Body of pancreas (tissue), 4 donors: ENCODE results near the gene LOXL4. TPM values are rescaled to one million over a fixed set of nuclear protein-coding genes. Genes with fewer than 3 reads are reported as not detected.

ENCODE experiments used
- ATAC-seq: fragments of 150-250 bp; one replicate; pipeline ENCODE4 v1.9.1; 2016
- DNase-seq, 4 donors: peaks; one replicate each; pipeline ENCODE4 v3.0.0-alpha.2; 2019
- H3K27ac ChIP-seq, 4 donors: fragments of 200-600 bp; sonication (generic); 1 replicate in 3 of 4; 2 replicates in 1 of 4; pipeline versions ENCODE4 v1.5.1 to v1.6.1; 2016 to 2019; ENCODE audit warnings: mild to moderate bottlenecking in 1 of 4, mixed read lengths in 1 of 4, moderate library complexity in 1 of 4
- H3K27me3 ChIP-seq, 2 donors: fragments of 200-600 bp; sonication (generic); one replicate each; pipeline ENCODE4 v1.6.0; 2016; ENCODE audit warnings: mild to moderate bottlenecking in 1 of 2
- H3K36me3 ChIP-seq, 2 donors: fragments of 200-600 bp; sonication (generic); replicated peaks in 1 of 2; 2 replicates each; pipeline ENCODE4 v1.5.1; 2016; ENCODE audit warnings: low read depth in 2 of 2; ENCODE audit not compliant: insufficient read depth in 1 of 2
- H3K4me1 ChIP-seq: fragments of 200-600 bp; sonication (generic); one replicate; pipeline ENCODE4 v1.6.0; 2016
- H3K4me3 ChIP-seq, 2 donors: fragments of 200-600 bp; sonication (generic); 1 replicate in 1 of 2; 2 replicates in 1 of 2; pipeline ENCODE4 v1.5.1; 2016 to 2019
- H3K9me3 ChIP-seq, 3 donors: fragments of 200-600 bp; sonication (generic); 1 replicate in 2 of 3; 2 replicates in 1 of 3; pipeline ENCODE4 v1.5.1; 2016
- CTCF ChIP-seq, 7 experiments: fragments of 450-650 bp in 4 of 7; fragments of 200-600 bp in 3 of 7; sonication (generic) in 3 of 7; IDR thresholded peaks; one replicate each; pipeline ENCODE4 v1.5.1; 2016 to 2019; ENCODE audit warnings: antibody characterized with exemption in 7 of 7
- POLR2A ChIP-seq, 3 donors: fragments of 450-650 bp; IDR thresholded peaks; one replicate each; pipeline ENCODE4 v1.6.1; 2016; ENCODE audit warnings: antibody characterized with exemption in 3 of 3, mild to moderate bottlenecking in 2 of 3
- WGBS, 2 donors: methylation state at CpG; one replicate each; pipeline ENCODE4 v1.1.5; 2017; 5-methylcytosine and 5-hydroxymethylcytosine counted together
- intact Hi-C: fragments of 100-400 bp; cut with DNase I; formaldehyde crosslinking; loops from one replicate; pipeline ENCODE4 v1.15.1; 2023
- total RNA-seq, 2 donors: library from RNA; depleted of rRNA; stranded (reverse); fragments of >200 nt; gene quantifications; one replicate each; pipeline ENCODE4 v1.1.0, GENCODE V29; 2016

The LOXL4 gene
- total RNA-seq, 2 donors from 2014 or later: 8.9 to 10.6 TPM

GRCh38 chr10:98285416-98285815 is 17.4 kb upstream of the LOXL4 start:
- H3K4me1 ChIP-seq: no peaks in the 10 kb centered on the region
- no peak for TF ChIP-seq CTCF (IDR thresholded peaks at IDR 0.05)
- no peak for TF ChIP-seq POLR2A (IDR thresholded peaks at IDR 0.05)
- H3K27ac ChIP-seq: no peak overlapping the region
- DNase-seq (no peak), ATAC-seq (no peak)
- no peak overlapping the region for H3K4me3 ChIP-seq
- H3K36me3 ChIP-seq: no peaks in the 10 kb centered on the region
- no peaks in the 10 kb centered on the region for H3K9me3 ChIP-seq
- WGBS, 2 donors: 77 to 100% methylated on average over 1 to 2 of the region's 2 CpGs
- intact Hi-C loops: no loop called here
- H3K27me3 ChIP-seq: no peaks in the 10 kb centered on the region

GRCh38 chr10:98276311-98276710 is 8.3 kb upstream of the LOXL4 start:
- Histone ChIP-seq H3K4me1 (no peaks in the 10 kb centered on the region), H3K27me3 (no peaks in the 10 kb centered on the region), H3K36me3 (no peaks in the 10 kb centered on the region), H3K4me3 (no peak overlapping the region), H3K9me3 (no peaks in the 10 kb centered on the region), H3K27ac (no peak overlapping the region)
- DNase-seq (no peak), ATAC-seq (no peak)
- WGBS, 2 donors: 86 to 88% methylated on average over 3 of the region's 3 CpGs
- intact Hi-C loops: no loop called here
- no peak for TF ChIP-seq POLR2A (IDR thresholded peaks at IDR 0.05)
- TF ChIP-seq CTCF (IDR thresholded peaks at IDR 0.05): no peak

- no peak for ATAC-seq
- intact Hi-C loops: no loop called here
- 79 to 82% methylated on average over 3 of the region's 3 CpGs for WGBS, 2 donors
These were observed 6.6 kb upstream of the LOXL4 start for GRCh38 chr10:98274562-98274961.

GRCh38 chr10:98273057-98273850 is 5.3 kb upstream of the LOXL4 start:
- Histone ChIP-seq H3K4me3 (no peak overlapping the region), H3K27me3 (no peaks in the 10 kb centered on the region), H3K36me3 (no peaks in the 10 kb centered on the region), H3K4me1 (peaks cover 28% of the 10 kb centered on the region), H3K9me3 (no peaks in the 10 kb centered on the region), H3K27ac (no peak overlapping the region)
- 73 to 78% methylated on average over 9 of the region's 9 CpGs for WGBS, 2 donors
- TF ChIP-seq POLR2A (IDR thresholded peaks at IDR 0.05) (no peak), CTCF (IDR thresholded peaks at IDR 0.05) (no peak)
- intact Hi-C loops: no loop called here
- DNase-seq (no peak), ATAC-seq (no peak)

More at GRCh38 chr10:98274562-98274961, 6.6 kb upstream of the LOXL4 start:
- no peaks in the 10 kb centered on the region for H3K27me3 ChIP-seq
- DNase-seq: no peak
- H3K4me1 ChIP-seq: peaks cover 17% of the 10 kb centered on the region
- TF ChIP-seq CTCF (IDR thresholded peaks at IDR 0.05) (no peak), POLR2A (IDR thresholded peaks at IDR 0.05) (no peak)
- no peak overlapping the region for H3K4me3 ChIP-seq
- no peaks in the 10 kb centered on the region for H3K36me3 ChIP-seq
- H3K9me3 ChIP-seq: no peaks in the 10 kb centered on the region
- H3K27ac ChIP-seq: no peak overlapping the region

GRCh38 chr10:98272656-98273055 is 4.7 kb upstream of the LOXL4 start:
- peaks cover 31% of the 10 kb centered on the region for H3K4me1 ChIP-seq
- DNase-seq: no peak

More at GRCh38 chr10:98272656-98273055, 4.7 kb upstream of the LOXL4 start:
- Histone ChIP-seq H3K27ac (no peak overlapping the region), H3K36me3 (no peaks in the 10 kb centered on the region), H3K9me3 (no peaks in the 10 kb centered on the region), H3K4me3 (no peak overlapping the region), H3K27me3 (no peaks in the 10 kb centered on the region)
- 61% methylated on average over 10 of the region's 10 CpGs for WGBS, 2 donors
- intact Hi-C loops: no loop called here
- ATAC-seq: no peak
- TF ChIP-seq CTCF (IDR thresholded peaks at IDR 0.05) (no peak), POLR2A (IDR thresholded peaks at IDR 0.05) (no peak)
